H1 (cell line): ENCODE measurements around the gene PLTP.

Experiments
- CTCF ChIP-seq, 3 experiments: IDR thresholded peaks; 1 replicate in 2 of 3; 2 replicates in 1 of 3; pipeline versions ENCODE4 v1.5.1 to v1.6.1; 2011; ENCODE audit warnings: low read length in 3 of 3, mild to moderate bottlenecking in 3 of 3, inconsistent platforms in 2 of 3, low read depth in 1 of 3, moderate library complexity in 1 of 3; ENCODE audit not compliant: insufficient read depth in 1 of 3; ENCODE audit errors: control extremely low read depth in 1 of 3
- TAF1 ChIP-seq: IDR thresholded peaks from 2 replicates; pipeline ENCODE4 v1.6.1; 2011; ENCODE audit warnings: mild to moderate bottlenecking, low read depth, low read length

DNA sequence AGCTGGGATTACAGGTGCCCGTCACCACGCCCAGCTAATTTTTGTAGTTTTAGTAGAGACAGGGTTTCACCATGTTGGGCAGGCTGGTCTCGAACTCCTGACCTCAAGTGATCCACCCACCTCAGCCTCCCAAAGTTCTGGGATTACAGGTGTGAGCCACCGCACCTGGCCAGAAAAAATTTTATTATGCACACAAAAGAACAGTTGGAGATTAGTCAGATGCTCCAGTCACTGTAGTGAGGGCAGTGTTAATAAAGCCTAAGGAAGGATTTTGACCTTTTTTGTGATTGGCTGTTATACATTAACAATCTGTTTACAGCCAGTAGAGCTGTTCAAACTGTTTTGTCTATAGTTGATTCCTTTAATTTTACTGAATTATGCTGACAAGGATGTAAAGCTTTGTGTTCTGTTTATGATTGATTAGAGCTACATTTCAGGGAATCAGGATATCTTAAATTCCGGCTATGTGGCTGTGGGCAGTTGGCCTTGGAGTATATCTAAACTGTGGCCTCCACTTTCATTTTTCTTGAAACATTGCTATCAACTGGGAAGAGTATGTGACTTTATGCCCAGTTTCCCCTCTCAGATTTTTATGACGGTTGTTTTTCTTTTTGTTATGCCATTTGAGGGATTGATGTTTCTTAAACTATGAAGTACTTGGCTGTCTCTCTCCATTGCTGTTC lies 44.7 kb downstream of the PLTP start:
- TF ChIP-seq CTCF (IDR thresholded peaks at IDR 0.05; ENCODE audit: control extremely low read depth in 1 of 3, insufficient read depth in 1 of 3, low read depth in 1 of 3, low read length in 3 of 3) (no peak), TAF1 (no peak)
